Esophagus muscularis mucosa (tissue), 3 donors: Measurements from ENCODE around the gene KRT13.

Source experiments
- CTCF ChIP-seq, 3 experiments: fragments of 200-600 bp in 2 of 3; fragments of 450-650 bp in 1 of 3; sonication (generic) in 2 of 3; IDR thresholded peaks; one replicate each; pipeline ENCODE4 v1.5.1; 2017 to 2019; ENCODE audit warnings: antibody characterized with exemption in 3 of 3, mild to moderate bottlenecking in 2 of 3, moderate library complexity in 1 of 3
- POLR2A ChIP-seq: fragments of 450-650 bp; IDR thresholded peaks from one replicate; pipeline ENCODE4 v1.6.1; 2017; ENCODE audit warnings: antibody characterized with exemption, moderate library complexity, mild to moderate bottlenecking, low read depth
- POLR2AphosphoS5 ChIP-seq, 2 donors: sonication (generic); formaldehyde crosslinking; IDR thresholded peaks; one replicate each; pipeline ENCODE4 v1.6.1; 2017; ENCODE audit warnings: antibody characterized with exemption in 2 of 2

GRCh38 chr17:41521574-41522261 is 16.3 kb upstream of the KRT13 start:
- TF ChIP-seq POLR2A, result no peak
- no peak for TF ChIP-seq CTCF (IDR thresholded peaks at IDR 0.05)
- no peak for TF ChIP-seq POLR2AphosphoS5 (IDR thresholded peaks at IDR 0.05)
